MM.1S (cell line): ENCODE data around the gene IFRD2.

Experiments used
- DNase-seq: peaks from one replicate; pipeline ENCODE4 v3.0.0-alpha.2; 2015
- H2AFZ ChIP-seq: fragments of 300-600 bp; sonication (generic); 2 replicates; pipeline ENCODE4 v1.6.0; 2016; ENCODE audit warnings: antibody characterized with exemption, low read length
- H3F3A ChIP-seq: fragments of 300-600 bp; sonication (generic); 2 replicates; pipeline ENCODE4 v1.6.1; 2016; ENCODE audit warnings: mild to moderate bottlenecking, antibody characterized with exemption, low read length, moderate library complexity, mixed read lengths; ENCODE audit not compliant: insufficient read depth
- H3K27ac ChIP-seq: fragments of 300-600 bp; sonication (generic); 2 replicates; pipeline ENCODE4 v1.5.1; 2016; ENCODE audit warnings: mild to moderate bottlenecking, low read length
- H3K27me3 ChIP-seq: fragments of 300-600 bp; sonication (generic); replicated peaks from 2 replicates; pipeline ENCODE4 v1.6.0; 2016; ENCODE audit warnings: low read length; ENCODE audit not compliant: insufficient read depth
- H3K36me3 ChIP-seq: fragments of 300-600 bp; sonication (generic); replicated peaks from 2 replicates; pipeline ENCODE4 v1.6.1; 2016; ENCODE audit warnings: mild to moderate bottlenecking, low read length, mixed read lengths; ENCODE audit not compliant: insufficient read depth
- H3K4me1 ChIP-seq: fragments of 300-600 bp; sonication (generic); 2 replicates; pipeline ENCODE4 v1.6.1; 2016; ENCODE audit warnings: low read length, mixed read lengths
- H3K4me2 ChIP-seq: fragments of 300-600 bp; sonication (generic); 2 replicates; pipeline ENCODE4 v1.6.0; 2016; ENCODE audit warnings: low read depth, low read length
- H3K4me3 ChIP-seq: fragments of 300-600 bp; sonication (generic); 2 replicates; pipeline ENCODE4 v1.5.1; 2016; ENCODE audit warnings: low read length, mixed read lengths
- H3K79me2 ChIP-seq: fragments of 300-600 bp; sonication (generic); 2 replicates; pipeline ENCODE4 v1.6.1; 2016; ENCODE audit warnings: mixed run types, low read length, mixed read lengths
- H3K9ac ChIP-seq: fragments of 300-600 bp; sonication (generic); 2 replicates; pipeline ENCODE4 v1.6.1; 2016; ENCODE audit warnings: low read length, mixed read lengths
- H3K9me2 ChIP-seq: fragments of 300-600 bp; sonication (generic); replicated peaks from 2 replicates; pipeline ENCODE4 v1.6.1; 2016; ENCODE audit warnings: mild to moderate bottlenecking, low read length, mixed read lengths; ENCODE audit not compliant: insufficient read depth
- H3K9me3 ChIP-seq: fragments of 300-600 bp; sonication (generic); replicated peaks from 2 replicates; pipeline ENCODE4 v1.6.1; 2016; ENCODE audit warnings: mild to moderate bottlenecking, low read length, mixed read lengths; ENCODE audit not compliant: insufficient read depth
- H4K20me1 ChIP-seq: fragments of 300-600 bp; sonication (generic); 2 replicates; pipeline ENCODE4 v1.6.1; 2016; ENCODE audit warnings: mild to moderate bottlenecking, low read length, moderate library complexity, mixed read lengths; ENCODE audit not compliant: insufficient read depth
- CTCF ChIP-seq: fragments of 300-600 bp; sonication (generic); IDR thresholded peaks from 2 replicates; pipeline ENCODE4 v1.5.1; 2016; ENCODE audit warnings: antibody characterized with exemption, low read length, mixed read lengths
- EZH2 ChIP-seq: fragments of 300-600 bp; sonication (generic); optimal IDR thresholded peaks from 2 replicates; pipeline ENCODE3; 2017; ENCODE audit warnings: low read depth, mild to moderate bottlenecking, antibody characterized with exemption, low read length, mixed read lengths
- EZH2phosphoT487 ChIP-seq: fragments of 300-600 bp; sonication (generic); IDR thresholded peaks from 2 replicates; pipeline ENCODE4 v1.6.1; 2018; ENCODE audit warnings: antibody characterized with exemption, low read length

IFRD2 gene

GRCh38 chr3:50269460-50269859, 22.8 kb downstream of the IFRD2 start:
- no peaks in the 10 kb centered on the region for H3K79me2 ChIP-seq
- DNase-seq = no peak
- no peak overlapping the region for H3K9ac ChIP-seq
- peaks cover 85% of the 10 kb centered on the region for H3K27me3 ChIP-seq
- no peak overlapping the region for H3K27ac ChIP-seq
- H3K9me3 ChIP-seq = no peaks in the 10 kb centered on the region
- H3K36me3 ChIP-seq = no peaks in the 10 kb centered on the region
- no peaks in the 10 kb centered on the region for H4K20me1 ChIP-seq
- peaks cover 11% of the 10 kb centered on the region; the same call in 1 of the 2 replicates for H3K4me1 ChIP-seq
- H3F3A ChIP-seq = no peaks in the 10 kb centered on the region
- no peak overlapping the region for H3K4me2 ChIP-seq
- H3K9me2 ChIP-seq = no peaks in the 10 kb centered on the region
- no peak overlapping the region for H2AFZ ChIP-seq
- no peak for TF ChIP-seq EZH2
- TF ChIP-seq EZH2phosphoT487 = no peak
- TF ChIP-seq CTCF = no peak
- H3K4me3 ChIP-seq = no peak overlapping the region

DNA sequence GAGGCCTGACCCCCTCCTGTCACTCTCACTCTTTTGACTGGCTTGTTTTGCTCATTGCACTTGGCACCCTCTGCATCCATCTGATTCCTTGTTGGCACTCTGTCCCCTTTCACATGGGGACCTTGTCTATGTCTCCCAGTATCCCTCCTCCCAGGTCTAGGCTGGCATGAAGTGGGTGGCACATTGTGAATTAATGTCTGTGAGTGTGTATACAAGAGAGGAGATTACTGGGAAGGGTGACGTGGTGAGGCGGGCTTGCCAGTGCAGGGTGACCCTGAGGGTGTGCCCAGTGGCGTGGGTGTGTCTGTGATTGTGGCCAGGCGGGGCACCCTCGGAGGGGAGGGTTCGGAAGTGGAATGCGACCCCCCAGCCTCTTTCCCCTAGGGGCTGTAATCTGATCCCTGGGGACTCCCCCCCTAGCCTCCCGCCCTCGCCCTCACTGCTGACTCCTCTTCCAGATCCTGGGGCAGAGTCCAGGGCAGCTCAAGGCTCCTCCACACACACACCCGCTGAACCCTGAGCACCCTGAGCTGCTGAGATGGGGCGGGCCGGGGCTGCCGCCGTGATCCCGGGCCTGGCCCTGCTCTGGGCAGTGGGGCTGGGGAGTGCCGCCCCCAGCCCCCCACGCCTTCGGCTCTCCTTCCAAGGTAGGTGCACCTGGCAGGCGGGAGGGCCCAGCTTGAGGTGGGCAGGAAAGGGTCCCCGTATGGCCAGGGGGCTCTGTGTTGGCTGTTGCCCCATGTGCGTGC, 23.4 kb downstream of the IFRD2 start, which contains the start of gene SEMA3B:
Gene SEMA3B (plus strand): TSS at position 445 of the 749 bp plus-strand sequence. CDS start 94 bp downstream, at position 539.
- Histone ChIP-seq H2AFZ (no peak within 1 kb of the TSS), H3K9me2 (no peaks in the 10 kb centered on the region)

DNA sequence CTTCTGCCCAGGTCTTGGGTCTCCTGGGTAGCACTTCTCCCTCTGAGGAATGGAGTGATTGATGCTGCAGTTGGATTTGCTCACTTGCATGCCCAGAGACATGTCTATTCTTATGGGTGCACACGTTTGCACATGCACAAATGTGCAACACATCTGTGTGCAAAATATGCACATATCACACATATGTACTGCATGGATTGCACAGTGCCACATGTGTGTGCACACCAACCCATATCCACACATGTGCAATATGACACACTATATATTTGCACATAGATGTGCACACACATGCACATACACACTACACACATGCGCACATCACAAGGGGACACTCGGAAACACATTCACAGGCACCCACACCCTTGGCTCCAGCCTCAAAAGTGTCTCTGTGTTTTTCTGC, 24.0 kb downstream of the IFRD2 start:
- no peaks in the 10 kb centered on the region for H3K36me3 ChIP-seq
- H3K9ac ChIP-seq = no peak overlapping the region
- H3K27ac ChIP-seq = no peak overlapping the region
- peaks cover 73% of the 10 kb centered on the region for H3K27me3 ChIP-seq
- H3K79me2 ChIP-seq = no peaks in the 10 kb centered on the region
- no peak overlapping the region for H2AFZ ChIP-seq
- no peaks in the 10 kb centered on the region for H3F3A ChIP-seq
- H3K4me3 ChIP-seq = no peak overlapping the region
- H3K4me2 ChIP-seq = no peak overlapping the region
- no peaks in the 10 kb centered on the region for H3K9me2 ChIP-seq
- TF ChIP-seq EZH2 (no peak), CTCF (no peak), EZH2phosphoT487 (no peak)
- H4K20me1 ChIP-seq = no peaks in the 10 kb centered on the region
- H3K4me1 ChIP-seq = peaks cover 3% of the 10 kb centered on the region; the same call in 1 of the 2 replicates
- no peak for DNase-seq
- no peaks in the 10 kb centered on the region for H3K9me3 ChIP-seq

More for the DNA sequence above, 23.4 kb downstream of the IFRD2 start, which contains the start of gene SEMA3B:
- Histone ChIP-seq H3F3A (no peaks in the 10 kb centered on the region), H3K27ac (no peak within 1 kb of the TSS), H3K9ac (no peak within 1 kb of the TSS), H3K4me1 (peaks cover 6% of the 10 kb centered on the region; the same call in 1 of the 2 replicates), H3K9me3 (no peaks in the 10 kb centered on the region), H3K27me3 (peaks cover 79% of the 10 kb centered on the region), H3K79me2 (no peaks in the 10 kb centered on the region), H3K36me3 (no peaks in the 10 kb centered on the region), H3K4me3 (no peak within 1 kb of the TSS), H3K4me2 (no peak within 1 kb of the TSS), H4K20me1 (no peaks in the 10 kb centered on the region)
- no peak for TF ChIP-seq EZH2phosphoT487
- TF ChIP-seq CTCF = no peak
- TF ChIP-seq EZH2 = no peak
- no peak for DNase-seq
